Measurements from ENCODE around the gene CRLF1.

The CRLF1 gene

DNA sequence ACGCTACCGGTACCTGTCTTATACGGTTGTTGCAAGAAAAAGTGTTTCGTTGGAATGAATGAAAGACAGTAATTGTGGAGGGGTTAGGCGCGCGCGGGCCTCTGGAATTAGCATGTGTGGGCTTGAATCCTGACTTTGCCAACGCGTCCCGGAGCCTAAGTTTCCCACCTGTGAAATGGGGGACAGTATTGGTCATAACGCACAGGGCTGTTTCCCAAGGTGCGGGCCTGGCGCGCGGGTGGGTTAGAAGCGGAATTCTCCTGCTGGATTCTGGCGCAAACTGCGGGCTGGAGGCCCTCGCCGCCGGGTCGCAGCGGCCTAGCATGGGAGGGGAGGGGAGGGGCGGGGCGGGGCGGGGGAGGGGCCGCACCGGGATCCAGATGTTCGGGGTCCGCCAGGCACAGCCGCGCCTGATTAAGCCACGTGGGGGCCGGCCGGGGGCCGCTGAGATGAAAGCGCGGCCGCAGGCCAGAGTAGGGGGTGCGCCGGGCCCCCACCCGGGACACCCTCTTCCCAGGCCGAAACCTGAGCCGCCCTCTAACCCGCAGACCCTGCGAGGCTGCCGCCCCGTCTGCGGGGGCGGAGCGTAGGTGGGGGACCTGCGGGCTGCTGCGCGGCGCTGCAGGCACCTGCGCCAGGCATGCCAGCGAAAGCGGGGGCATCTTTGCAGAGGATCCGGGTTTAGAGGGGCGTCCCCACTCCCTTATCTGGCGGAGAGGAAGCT, 4.9 kb upstream of the CRLF1 start:
- TF ChIP-seq, protein P1, sequence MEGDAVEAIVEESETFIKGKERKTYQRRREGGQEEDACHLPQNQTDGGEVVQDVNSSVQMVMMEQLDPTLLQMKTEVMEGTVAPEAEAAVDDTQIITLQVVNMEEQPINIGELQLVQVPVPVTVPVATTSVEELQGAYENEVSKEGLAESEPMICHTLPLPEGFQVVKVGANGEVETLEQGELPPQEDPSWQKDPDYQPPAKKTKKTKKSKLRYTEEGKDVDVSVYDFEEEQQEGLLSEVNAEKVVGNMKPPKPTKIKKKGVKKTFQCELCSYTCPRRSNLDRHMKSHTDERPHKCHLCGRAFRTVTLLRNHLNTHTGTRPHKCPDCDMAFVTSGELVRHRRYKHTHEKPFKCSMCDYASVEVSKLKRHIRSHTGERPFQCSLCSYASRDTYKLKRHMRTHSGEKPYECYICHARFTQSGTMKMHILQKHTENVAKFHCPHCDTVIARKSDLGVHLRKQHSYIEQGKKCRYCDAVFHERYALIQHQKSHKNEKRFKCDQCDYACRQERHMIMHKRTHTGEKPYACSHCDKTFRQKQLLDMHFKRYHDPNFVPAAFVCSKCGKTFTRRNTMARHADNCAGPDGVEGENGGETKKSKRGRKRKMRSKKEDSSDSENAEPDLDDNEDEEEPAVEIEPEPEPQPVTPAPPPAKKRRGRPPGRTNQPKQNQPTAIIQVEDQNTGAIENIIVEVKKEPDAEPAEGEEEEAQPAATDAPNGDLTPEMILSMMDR (IDR thresholded peaks at IDR 0.05; ENCODE audit: low read depth, low read length): no peak
- DNase-seq (ENCODE audit: extremely low read depth, low read depth): no peak

DNA sequence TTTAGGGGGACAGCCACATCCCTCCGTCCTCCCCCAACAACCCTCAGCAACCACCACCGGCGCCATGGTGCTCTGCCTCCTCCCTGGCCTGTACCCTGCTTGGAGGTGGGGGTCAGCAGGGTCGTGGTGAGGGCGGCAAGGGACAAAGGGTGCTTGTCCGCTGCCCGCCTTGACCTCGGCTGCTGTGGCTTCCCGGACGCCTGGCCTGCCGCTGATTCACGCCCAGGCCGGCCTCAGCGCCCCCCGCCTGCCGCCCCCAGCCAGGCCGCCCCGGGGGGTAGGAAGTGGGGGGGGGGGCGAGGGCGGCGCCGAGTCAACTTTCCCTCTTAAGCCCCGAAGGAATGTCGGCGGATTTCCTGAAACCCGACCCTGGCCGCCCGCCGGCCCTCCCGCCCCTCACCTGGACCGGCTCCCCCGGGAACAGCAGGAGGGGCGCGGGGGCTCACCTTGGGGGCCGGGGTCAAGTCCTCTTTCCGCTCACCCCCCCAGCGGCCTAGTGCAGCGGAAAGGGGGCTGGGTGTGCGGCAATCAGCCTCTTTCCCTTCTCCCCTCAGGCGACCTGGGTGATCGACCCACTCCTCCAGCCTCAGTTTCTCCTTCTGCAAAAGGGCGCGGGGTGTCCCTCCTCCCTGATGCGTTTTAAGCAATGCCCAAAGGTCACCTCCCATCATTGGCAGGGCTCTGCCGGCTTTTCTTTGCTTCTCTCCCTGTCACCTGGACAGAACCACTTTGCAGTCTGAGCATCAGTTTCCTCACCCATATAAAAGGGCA, 4.1 kb upstream of the CRLF1 start:
- TF ChIP-seq, protein P1 (IDR thresholded peaks at IDR 0.05; ENCODE audit: low read depth, low read length): no peak
- no peak for DNase-seq (ENCODE audit: extremely low read depth, low read depth)

DNA sequence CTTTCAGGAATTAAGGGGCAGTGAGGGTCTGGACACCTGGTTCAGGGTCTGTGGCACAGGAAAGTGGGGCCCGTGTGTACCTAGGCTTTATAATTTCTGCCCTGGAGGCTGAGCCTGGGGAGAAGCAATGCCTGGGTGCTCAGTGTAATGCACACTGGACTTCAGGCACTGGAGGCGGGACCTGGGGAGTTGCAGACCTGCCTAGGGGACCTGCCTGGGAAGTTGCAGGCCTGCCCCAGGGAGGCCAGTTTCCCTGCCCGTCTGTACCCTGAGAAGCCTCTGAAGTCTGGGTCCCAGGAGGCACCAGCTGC, 3.6 kb upstream of the CRLF1 start:
- no peak for DNase-seq (ENCODE audit: extremely low read depth, low read depth)
- TF ChIP-seq, protein P1 (IDR thresholded peaks at IDR 0.05; ENCODE audit: low read depth, low read length): no peak

DNA sequence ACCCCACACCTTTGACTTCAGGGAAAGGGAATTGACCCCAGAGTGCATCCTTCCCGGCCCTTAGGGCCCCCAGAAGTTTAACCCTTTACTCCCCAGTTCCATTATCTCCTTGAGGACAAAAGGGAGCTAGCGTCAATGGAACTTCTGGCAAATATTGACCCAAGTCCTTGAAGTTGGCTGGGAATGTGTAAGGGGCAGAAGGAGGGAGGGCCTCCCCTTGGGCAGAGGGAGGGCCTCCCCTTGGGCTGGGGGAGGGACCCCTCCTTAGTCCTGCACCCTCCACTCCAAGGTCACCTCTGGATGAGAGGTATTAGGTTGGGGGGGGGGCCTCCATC, 3.1 kb upstream of the CRLF1 start:
- DNase-seq (ENCODE audit: extremely low read depth, low read depth): no peak
- TF ChIP-seq, protein P1 (IDR thresholded peaks at IDR 0.05; ENCODE audit: low read depth, low read length): no peak

DNA sequence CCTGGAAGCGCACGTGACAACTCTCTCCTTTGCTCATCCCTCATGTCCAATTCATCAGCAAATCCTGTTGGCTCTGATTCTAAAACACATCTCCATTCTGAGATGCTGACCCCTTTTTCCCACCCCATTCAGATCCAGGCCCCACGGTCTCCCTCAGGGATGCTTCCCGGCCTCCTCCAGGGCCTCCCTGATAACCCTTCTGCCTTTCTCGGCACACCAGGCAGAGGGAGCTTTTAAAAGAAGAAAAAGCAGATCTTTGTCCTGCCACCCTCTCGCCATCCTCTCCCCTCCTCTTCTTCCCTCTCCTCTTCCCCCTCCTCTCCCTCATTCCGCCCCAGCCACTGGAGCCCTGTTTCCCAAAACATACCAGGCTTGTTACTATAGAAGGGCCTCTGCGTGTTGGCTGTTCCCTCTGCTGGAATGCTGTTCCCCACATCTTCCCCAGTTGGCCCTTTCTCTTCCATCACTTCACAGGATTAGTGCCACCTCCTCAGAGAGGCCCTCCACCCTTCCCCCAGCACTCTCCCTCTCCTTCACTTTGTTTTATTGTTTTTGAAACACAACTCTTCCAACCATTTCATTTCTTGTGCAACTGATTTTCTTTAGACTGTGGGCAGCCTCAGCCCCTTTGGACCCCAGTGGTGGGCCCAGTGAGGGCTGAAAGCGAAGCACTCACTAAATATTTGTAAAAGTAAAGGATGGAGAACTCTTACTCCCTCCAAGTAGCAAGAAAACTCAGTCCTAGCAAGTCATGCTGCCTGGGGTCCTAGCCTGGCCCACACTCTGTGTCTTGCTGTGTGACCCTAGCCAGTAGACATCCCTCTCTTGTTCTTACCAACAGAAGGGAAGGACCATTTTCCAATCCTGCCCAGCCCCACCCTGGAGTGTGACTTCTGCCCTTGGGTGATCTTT, 2.5 kb upstream of the CRLF1 start:
- TF ChIP-seq, protein P1 (IDR thresholded peaks at IDR 0.05; ENCODE audit: low read depth, low read length): no peak
- no peak for DNase-seq (ENCODE audit: extremely low read depth, low read depth)

DNA sequence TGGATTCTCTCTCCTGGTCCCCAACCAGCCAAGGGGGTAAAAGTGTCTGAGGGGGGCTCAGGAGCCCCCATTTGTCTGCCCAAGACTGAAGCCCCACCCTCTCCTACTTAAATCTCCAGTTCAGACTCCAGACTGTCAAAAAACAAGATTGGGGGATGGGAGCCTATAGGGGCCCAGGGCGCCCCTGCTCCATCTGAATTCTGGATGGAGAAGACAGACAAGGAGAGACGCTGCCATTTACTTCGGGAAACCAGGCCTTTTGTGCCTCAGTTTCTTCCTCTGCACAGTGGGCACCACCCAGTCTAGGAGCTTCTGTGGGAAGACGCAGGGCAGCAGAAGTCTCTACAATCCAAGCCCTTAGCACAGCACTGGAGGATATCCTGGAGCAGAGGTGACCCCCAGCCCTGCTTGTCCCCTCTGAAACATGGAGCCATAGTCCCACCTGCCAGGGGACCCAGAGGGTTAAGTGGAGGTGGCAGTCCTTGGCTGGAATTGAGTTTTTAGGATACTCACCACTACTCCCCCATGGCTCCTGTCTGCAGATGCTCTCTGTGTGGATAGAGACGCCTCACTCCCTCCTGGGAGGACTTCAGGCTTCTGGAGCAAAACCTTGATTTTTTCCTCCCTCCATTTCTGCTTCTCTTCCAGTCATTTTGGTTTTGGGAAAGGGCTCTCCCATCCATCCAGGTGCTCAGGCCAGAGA, 1.7 kb upstream of the CRLF1 start:
- TF ChIP-seq, protein P1 (IDR thresholded peaks at IDR 0.05; ENCODE audit: low read depth, low read length): no peak
- no peak for DNase-seq (ENCODE audit: extremely low read depth, low read depth)

All from AG09319 (cell line).